DND-41 (cell line): ENCODE results near the gene NUDT19.

Experiments used
- CTCF ChIP-seq: IDR thresholded peaks from 2 replicates; pipeline ENCODE4 v1.5.1; 2012; ENCODE audit warnings: borderline replicate concordance, low read length, moderate library complexity, mild to moderate bottlenecking; ENCODE audit not compliant: poor library complexity, severe bottlenecking; ENCODE audit errors: extremely low read depth
- EZH2 ChIP-seq: IDR thresholded peaks from 3 replicates; pipeline ENCODE4 v1.6.1; 2012; ENCODE audit warnings: borderline replicate concordance, low read depth, mild to moderate bottlenecking, moderate library complexity, low read length, inconsistent platforms; ENCODE audit not compliant: severe bottlenecking

- TF ChIP-seq CTCF (no peak), EZH2 (no peak)
Observed at GRCh38 chr19:32717496-32717895, 25.9 kb downstream of the NUDT19 start.
